NT2/D1 (cell line): ENCODE measurements around the gene UQCC5.

Source experiments
- SUZ12 ChIP-seq: IDR thresholded peaks from 2 replicates; pipeline ENCODE4 v1.6.1; 2011; ENCODE audit not compliant: insufficient read length, insufficient read depth; ENCODE audit errors: extremely low read depth
- YY1 ChIP-seq: IDR thresholded peaks from 2 replicates; pipeline ENCODE4 v1.6.1; 2011; ENCODE audit not compliant: insufficient read length, insufficient read depth
- ZNF274 ChIP-seq: IDR thresholded peaks from 2 replicates; pipeline ENCODE4 v1.6.1; 2011; ENCODE audit warnings: mild to moderate bottlenecking, low read depth, low read length

DNA sequence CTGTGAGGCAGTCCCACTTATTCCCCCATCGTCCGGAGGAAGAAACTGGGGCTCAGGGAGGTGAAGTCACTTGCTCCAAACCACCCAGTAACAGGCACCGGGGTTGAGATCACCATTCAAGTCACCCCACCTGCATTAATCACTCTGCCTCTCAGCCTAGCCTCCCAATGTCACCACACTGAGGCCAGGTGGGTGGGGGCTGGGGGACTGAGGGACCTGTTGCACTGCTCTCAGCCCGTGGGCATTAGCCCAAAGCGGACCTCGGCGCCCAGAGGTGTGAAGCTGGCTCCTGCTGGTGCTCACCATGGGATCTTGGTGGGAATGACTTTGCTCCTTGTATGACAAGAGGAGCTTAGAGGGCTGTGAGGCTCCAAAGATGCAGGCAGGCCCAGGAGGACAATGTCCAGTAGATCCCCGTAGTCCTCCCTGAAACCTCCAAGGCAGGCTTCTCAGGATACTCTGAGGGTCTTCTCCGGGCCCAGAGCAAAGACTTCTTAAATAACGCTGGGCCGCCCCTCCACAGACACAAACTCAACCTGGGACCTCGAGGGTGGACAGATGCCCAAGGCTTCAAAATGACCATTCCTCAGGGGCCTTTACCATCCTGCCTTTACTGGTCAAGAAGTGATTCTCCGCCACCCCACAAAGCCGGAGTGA, 4.4 kb upstream of the UQCC5 start:
- no peak for TF ChIP-seq ZNF274
- TF ChIP-seq YY1, result no peak
- no peak for TF ChIP-seq SUZ12
